Mammary epithelial cell (primary cell): Measurements from ENCODE around the gene UQCRH.

ENCODE experiments used
- EZH2 ChIP-seq: IDR thresholded peaks from 2 replicates; pipeline ENCODE4 v1.6.1; 2012; ENCODE audit warnings: low read length, inconsistent platforms, borderline replicate concordance
- TF ChIP-seq, protein P1 (sequence below), 2 donors: IDR thresholded peaks in 1 of 2; conservative IDR thresholded peaks in 1 of 2; 2 replicates each; pipeline ENCODE4 v1.5.1; 2011 to 2012; ENCODE audit warnings: inconsistent platforms in 2 of 2, low read length in 2 of 2, mild to moderate bottlenecking in 2 of 2, control low read depth in 1 of 2, low read depth in 1 of 2; ENCODE audit not compliant: insufficient read depth in 1 of 2; ENCODE audit errors: extremely low read depth in 1 of 2

DNA sequence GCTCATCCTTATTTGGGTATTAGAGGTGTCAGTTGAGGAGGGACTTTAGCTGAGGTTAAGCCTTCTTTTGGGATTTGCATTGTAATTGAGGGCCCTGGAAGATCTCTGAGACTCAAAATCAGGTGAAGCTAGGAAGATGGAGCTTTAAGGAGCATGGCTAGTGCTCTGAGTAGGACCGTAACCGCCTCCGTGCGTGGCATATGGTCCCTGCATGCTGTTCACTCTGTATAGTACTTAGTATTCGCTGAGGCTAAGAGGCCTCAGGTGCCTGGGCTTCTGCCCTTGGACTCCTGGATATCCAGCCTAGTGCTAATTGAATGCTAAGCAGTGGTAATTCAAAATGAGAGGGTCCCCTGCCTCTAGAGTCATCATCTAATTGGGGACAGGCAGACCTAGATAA, 59.6 kb downstream of the UQCRH start:
- TF ChIP-seq, protein P1, sequence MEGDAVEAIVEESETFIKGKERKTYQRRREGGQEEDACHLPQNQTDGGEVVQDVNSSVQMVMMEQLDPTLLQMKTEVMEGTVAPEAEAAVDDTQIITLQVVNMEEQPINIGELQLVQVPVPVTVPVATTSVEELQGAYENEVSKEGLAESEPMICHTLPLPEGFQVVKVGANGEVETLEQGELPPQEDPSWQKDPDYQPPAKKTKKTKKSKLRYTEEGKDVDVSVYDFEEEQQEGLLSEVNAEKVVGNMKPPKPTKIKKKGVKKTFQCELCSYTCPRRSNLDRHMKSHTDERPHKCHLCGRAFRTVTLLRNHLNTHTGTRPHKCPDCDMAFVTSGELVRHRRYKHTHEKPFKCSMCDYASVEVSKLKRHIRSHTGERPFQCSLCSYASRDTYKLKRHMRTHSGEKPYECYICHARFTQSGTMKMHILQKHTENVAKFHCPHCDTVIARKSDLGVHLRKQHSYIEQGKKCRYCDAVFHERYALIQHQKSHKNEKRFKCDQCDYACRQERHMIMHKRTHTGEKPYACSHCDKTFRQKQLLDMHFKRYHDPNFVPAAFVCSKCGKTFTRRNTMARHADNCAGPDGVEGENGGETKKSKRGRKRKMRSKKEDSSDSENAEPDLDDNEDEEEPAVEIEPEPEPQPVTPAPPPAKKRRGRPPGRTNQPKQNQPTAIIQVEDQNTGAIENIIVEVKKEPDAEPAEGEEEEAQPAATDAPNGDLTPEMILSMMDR (conservative IDR thresholded peaks at IDR 0.05 in 1 of 2, IDR thresholded peaks at IDR 0.05 in 1 of 2; ENCODE audit: extremely low read depth in 1 of 2, insufficient read depth in 1 of 2, low read depth in 1 of 2, low read length in 2 of 2), result no peak
- no peak for TF ChIP-seq EZH2
